SK-N-SH (cell line): Measurements from ENCODE around the gene RNF40. TPM values are rescaled to one million over a fixed set of nuclear protein-coding genes. Genes with fewer than 3 reads are reported as not detected.

ENCODE experiments used
- CTCF ChIA-PET: fragments of 300-600, 350-600 bp; formaldehyde crosslinking; extraction: SDS; loops from one replicate; lab custom pipeline; 2021; lab: Yijun Ruan, JAX
- POLR2A ChIA-PET: fragments of 350-600 bp; sonication (Branson Sonifier 250); formaldehyde crosslinking; extraction: SDS; loops from one replicate; lab custom pipeline; 2020; ENCODE audit warnings: antibody characterized with exemption, inconsistent platforms; lab: Yijun Ruan, JAX
- DNase-seq: peaks from one replicate; pipeline ENCODE4 v3.0.0; 2012
- H2AFZ ChIP-seq: fragments of 200-600 bp; sonication (generic); 2 replicates; pipeline ENCODE4 v1.8.1; 2016; ENCODE audit warnings: antibody characterized with exemption, mild to moderate bottlenecking, low read depth
- H3F3A ChIP-seq: fragments of 200-600 bp; sonication (generic); replicated peaks from 2 replicates; pipeline ENCODE3; 2016; ENCODE audit warnings: antibody characterized with exemption, mild to moderate bottlenecking; ENCODE audit not compliant: insufficient read depth
- H3K27ac ChIP-seq, 2 experiments: fragments of 200-500 bp in 1 of 2; fragments of 200-600 bp in 1 of 2; sonication (Bioruptor generic) in 1 of 2; sonication (generic), shearing (Covaris generic) in 1 of 2; 2 replicates each; pipeline versions ENCODE4 v1.5.1 to v1.6.1; 2014 to 2016; ENCODE audit warnings: low read depth in 2 of 2, inconsistent platforms in 1 of 2, low read length in 1 of 2, mild to moderate bottlenecking in 1 of 2, mixed read lengths in 1 of 2
- H3K27me3 ChIP-seq: fragments of 200-600 bp; sonication (generic), shearing (Covaris generic); 2 replicates; pipeline ENCODE4 v1.6.1; 2016; ENCODE audit warnings: mixed run types; ENCODE audit not compliant: insufficient read depth
- H3K36me3 ChIP-seq, 2 experiments: fragments of 200-500 bp in 1 of 2; fragments of 200-600 bp in 1 of 2; sonication (Bioruptor generic) in 1 of 2; sonication (generic) in 1 of 2; replicated peaks in 1 of 2; 2 replicates each; pipeline versions ENCODE3 to v1.5.1; 2014 to 2016; ENCODE audit warnings: low read length in 1 of 2, mild to moderate bottlenecking in 1 of 2; ENCODE audit not compliant: insufficient read depth in 2 of 2, control insufficient read depth in 1 of 2
- H3K4me1 ChIP-seq, 2 experiments: fragments of 200-500 bp in 1 of 2; fragments of 200-600 bp in 1 of 2; sonication (Bioruptor generic) in 1 of 2; sonication (generic), shearing (Covaris generic) in 1 of 2; 2 replicates each; pipeline versions ENCODE4 v1.5.1 to v1.6.1; 2014 to 2016; ENCODE audit warnings: low read depth in 1 of 2, low read length in 1 of 2, mixed run types in 1 of 2; ENCODE audit not compliant: insufficient read depth in 2 of 2, control insufficient read depth in 1 of 2
- H3K4me2 ChIP-seq: fragments of 200-600 bp; sonication (generic), shearing (Covaris generic); 2 replicates; pipeline ENCODE4 v1.6.1; 2017; ENCODE audit warnings: mixed run types
- H3K4me3 ChIP-seq, 2 experiments: fragments of 200-500 bp in 1 of 2; fragments of 200-600 bp in 1 of 2; sonication (Bioruptor generic) in 1 of 2; sonication (generic), shearing (Covaris generic) in 1 of 2; 2 replicates each; pipeline versions ENCODE4 v1.5.1 to v1.8.1; 2014 to 2016; ENCODE audit warnings: low read depth in 2 of 2, inconsistent platforms in 1 of 2, low read length in 1 of 2, mild to moderate bottlenecking in 1 of 2, mixed read lengths in 1 of 2, moderate library complexity in 1 of 2
- H3K79me2 ChIP-seq: fragments of 200-600 bp; sonication (generic); 2 replicates; pipeline ENCODE4 v1.8.1; 2017; ENCODE audit warnings: mild to moderate bottlenecking; ENCODE audit not compliant: insufficient read depth
- H3K9ac ChIP-seq: fragments of 200-600 bp; sonication (generic); 2 replicates; pipeline ENCODE4 v1.6.1; 2017; ENCODE audit warnings: mixed run types
- H3K9me2 ChIP-seq: fragments of 200-600 bp; sonication (generic); 2 replicates; pipeline ENCODE4 v1.6.1; 2017; ENCODE audit warnings: mixed run types
- H3K9me3 ChIP-seq: fragments of 200-600 bp; sonication (generic); 2 replicates; pipeline ENCODE4 v1.6.1; 2017; ENCODE audit warnings: mixed run types, mild to moderate bottlenecking, moderate library complexity
- H4K20me1 ChIP-seq: fragments of 200-600 bp; sonication (generic); 2 replicates; pipeline ENCODE4 v1.6.1; 2017; ENCODE audit warnings: mild to moderate bottlenecking, mixed run types; ENCODE audit not compliant: insufficient read depth
- CHD2 ChIP-seq: fragments of 150-350 bp; IDR thresholded peaks from 2 replicates; pipeline ENCODE4 v1.6.1; 2018; ENCODE audit warnings: low read length; ENCODE audit not compliant: partially characterized antibody
- ELF1 ChIP-seq: IDR thresholded peaks from 2 replicates; pipeline ENCODE4 v1.4.0; 2012
- EZH2phosphoT487 ChIP-seq: fragments of 200-600 bp; sonication (generic); IDR thresholded peaks from 2 replicates; pipeline ENCODE4 v1.6.1; 2017; ENCODE audit warnings: low read depth, mixed run types, mild to moderate bottlenecking, antibody characterized with exemption, moderate library complexity, borderline replicate concordance
- FOXJ3 ChIP-seq: sonication (generic); formaldehyde crosslinking; IDR thresholded peaks from 2 replicates; pipeline ENCODE4 v1.5.1; 2020; ENCODE audit warnings: mild to moderate bottlenecking, missing genetic modification reagents
- GABPA ChIP-seq: IDR thresholded peaks from 2 replicates; pipeline ENCODE4 v1.4.0; 2012; ENCODE audit warnings: low read depth, mild to moderate bottlenecking
- JUND ChIP-seq: IDR thresholded peaks from 2 replicates; pipeline ENCODE4 v1.4.0; 2012
- MXI1 ChIP-seq: IDR thresholded peaks from 2 replicates; pipeline ENCODE4 v1.6.1; 2012; ENCODE audit warnings: mild to moderate bottlenecking, low read depth, low read length, improper control_type of control experiment
- NRF1 ChIP-seq: IDR thresholded peaks from 2 replicates; pipeline ENCODE4 v1.6.1; 2012; ENCODE audit warnings: low read depth, mild to moderate bottlenecking, low read length
- RAD21 ChIP-seq: IDR thresholded peaks from 2 replicates; pipeline ENCODE4 v1.6.1; 2012; ENCODE audit warnings: mild to moderate bottlenecking, low read length
- RCOR1 ChIP-seq: fragments of 150-350 bp; IDR thresholded peaks from 2 replicates; pipeline ENCODE4 v1.6.1; 2017; ENCODE audit warnings: antibody characterized with exemption, low read length
- RFX5 ChIP-seq: IDR thresholded peaks from 2 replicates; pipeline ENCODE4 v1.6.1; 2012; ENCODE audit warnings: mild to moderate bottlenecking, improper control_type of control experiment, low read length
- RXRA ChIP-seq: IDR thresholded peaks from 2 replicates; pipeline ENCODE4 v1.4.0; 2012; ENCODE audit warnings: low read depth, mild to moderate bottlenecking, borderline replicate concordance
- SIN3A ChIP-seq: IDR thresholded peaks from 2 replicates; pipeline ENCODE4 v1.6.1; 2012; ENCODE audit warnings: low read depth, mild to moderate bottlenecking, low read length, moderate library complexity, borderline replicate concordance
- SMC3 ChIP-seq: IDR thresholded peaks from 2 replicates; pipeline ENCODE4 v1.6.1; 2012; ENCODE audit warnings: low read depth, low read length, improper control_type of control experiment
- TEAD4 ChIP-seq: IDR thresholded peaks from 2 replicates; pipeline ENCODE4 v1.4.0; 2012; ENCODE audit warnings: mild to moderate bottlenecking, borderline replicate concordance; ENCODE audit not compliant: insufficient read depth
- WGBS: methylation state at CpG from one replicate; pipeline ENCODE4 v1.1.6; 2017; ENCODE audit warnings: low lambda C conversion rate; 5-methylcytosine and 5-hydroxymethylcytosine counted together
- polyA plus RNA-seq, 3 experiments: library from polyadenylated mRNA; depleted of rRNA; stranded (reverse); fragments of >200 nt; gene quantifications; 2 replicates each; pipeline ENCODE4 v1.2.3, GENCODE V29; 2012
- TF ChIP-seq, protein P1 (sequence below): fragments of 200-600 bp; sonication (generic); IDR thresholded peaks from 2 replicates; pipeline ENCODE4 v1.6.1; 2017; ENCODE audit warnings: antibody characterized with exemption, mild to moderate bottlenecking, moderate library complexity
- TF ChIP-seq, protein P2 (sequence below): IDR thresholded peaks from 2 replicates; pipeline ENCODE4; 2012
- TF ChIP-seq, protein P3 (sequence below): IDR thresholded peaks from 2 replicates; pipeline ENCODE4 v1.4.0; 2012; ENCODE audit warnings: low read depth, borderline replicate concordance
- TF ChIP-seq, protein P4 (sequence below): fragments of 150-350 bp; IDR thresholded peaks from 2 replicates; pipeline ENCODE4 v1.6.1; 2017; ENCODE audit warnings: antibody characterized with exemption, low read length, low read depth, borderline replicate concordance
- TF ChIP-seq, protein P5 (sequence below): IDR thresholded peaks from 2 replicates; pipeline ENCODE4 v1.4.0; 2012; ENCODE audit warnings: low read depth, borderline replicate concordance
- TF ChIP-seq, protein P6 (sequence below): IDR thresholded peaks from 2 replicates; pipeline ENCODE4 v1.4.0; 2012; ENCODE audit warnings: low read depth

The RNF40 gene
- polyA plus RNA-seq, 1 of the 3 experiments (the other 2 are of a cell fraction): 49.8 TPM

DNA sequence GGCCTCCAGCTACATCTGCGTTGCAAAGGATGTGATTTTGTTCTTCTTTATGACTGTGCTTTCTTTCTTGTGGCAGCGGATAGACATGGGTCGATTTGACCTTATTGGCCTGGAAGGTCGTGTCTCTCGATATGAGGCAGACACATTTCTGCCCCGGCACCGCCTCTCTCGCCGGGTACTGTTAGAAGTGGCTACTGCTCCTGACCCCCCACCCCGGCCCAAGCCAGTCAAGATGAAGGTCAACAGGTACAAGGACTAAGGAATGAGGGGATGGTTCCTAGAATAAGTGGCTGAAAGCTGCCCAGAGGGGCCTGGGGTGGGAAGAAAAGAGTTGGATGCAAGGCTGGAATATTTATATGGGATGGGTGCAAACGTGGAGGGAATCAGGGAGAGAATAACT lies 42.0 kb upstream of the RNF40 start:
- no peaks in the 10 kb centered on the region for H3K9me3 ChIP-seq
- TF ChIP-seq SMC3 (no peak), FOXJ3 (CRISPR knock-in tag) (no peak), RXRA (no peak), EZH2phosphoT487 (no peak), TEAD4 (no peak), MXI1 (no peak), RFX5 (no peak), JUND (no peak)
- TF ChIP-seq, protein P1, sequence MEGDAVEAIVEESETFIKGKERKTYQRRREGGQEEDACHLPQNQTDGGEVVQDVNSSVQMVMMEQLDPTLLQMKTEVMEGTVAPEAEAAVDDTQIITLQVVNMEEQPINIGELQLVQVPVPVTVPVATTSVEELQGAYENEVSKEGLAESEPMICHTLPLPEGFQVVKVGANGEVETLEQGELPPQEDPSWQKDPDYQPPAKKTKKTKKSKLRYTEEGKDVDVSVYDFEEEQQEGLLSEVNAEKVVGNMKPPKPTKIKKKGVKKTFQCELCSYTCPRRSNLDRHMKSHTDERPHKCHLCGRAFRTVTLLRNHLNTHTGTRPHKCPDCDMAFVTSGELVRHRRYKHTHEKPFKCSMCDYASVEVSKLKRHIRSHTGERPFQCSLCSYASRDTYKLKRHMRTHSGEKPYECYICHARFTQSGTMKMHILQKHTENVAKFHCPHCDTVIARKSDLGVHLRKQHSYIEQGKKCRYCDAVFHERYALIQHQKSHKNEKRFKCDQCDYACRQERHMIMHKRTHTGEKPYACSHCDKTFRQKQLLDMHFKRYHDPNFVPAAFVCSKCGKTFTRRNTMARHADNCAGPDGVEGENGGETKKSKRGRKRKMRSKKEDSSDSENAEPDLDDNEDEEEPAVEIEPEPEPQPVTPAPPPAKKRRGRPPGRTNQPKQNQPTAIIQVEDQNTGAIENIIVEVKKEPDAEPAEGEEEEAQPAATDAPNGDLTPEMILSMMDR: no peak
- TF ChIP-seq, protein P2, sequence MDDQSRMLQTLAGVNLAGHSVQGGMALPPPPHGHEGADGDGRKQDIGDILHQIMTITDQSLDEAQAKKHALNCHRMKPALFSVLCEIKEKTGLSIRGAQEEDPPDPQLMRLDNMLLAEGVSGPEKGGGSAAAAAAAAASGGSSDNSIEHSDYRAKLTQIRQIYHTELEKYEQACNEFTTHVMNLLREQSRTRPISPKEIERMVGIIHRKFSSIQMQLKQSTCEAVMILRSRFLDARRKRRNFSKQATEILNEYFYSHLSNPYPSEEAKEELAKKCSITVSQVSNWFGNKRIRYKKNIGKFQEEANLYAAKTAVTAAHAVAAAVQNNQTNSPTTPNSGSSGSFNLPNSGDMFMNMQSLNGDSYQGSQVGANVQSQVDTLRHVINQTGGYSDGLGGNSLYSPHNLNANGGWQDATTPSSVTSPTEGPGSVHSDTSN: no peak
- TF ChIP-seq, protein P3, sequence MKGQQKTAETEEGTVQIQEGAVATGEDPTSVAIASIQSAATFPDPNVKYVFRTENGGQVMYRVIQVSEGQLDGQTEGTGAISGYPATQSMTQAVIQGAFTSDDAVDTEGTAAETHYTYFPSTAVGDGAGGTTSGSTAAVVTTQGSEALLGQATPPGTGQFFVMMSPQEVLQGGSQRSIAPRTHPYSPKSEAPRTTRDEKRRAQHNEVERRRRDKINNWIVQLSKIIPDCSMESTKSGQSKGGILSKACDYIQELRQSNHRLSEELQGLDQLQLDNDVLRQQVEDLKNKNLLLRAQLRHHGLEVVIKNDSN: no peak
- WGBS: 87% methylated on average over 11 of the region's 11 CpGs
- no peaks in the 10 kb centered on the region for H3F3A ChIP-seq
- no peak for DNase-seq
- no peaks in the 10 kb centered on the region for H3K9me2 ChIP-seq
- peaks cover 74 to 78% of the 10 kb centered on the region in 2 experiments for H3K36me3 ChIP-seq
- no peak overlapping the region for H2AFZ ChIP-seq
- POLR2A ChIA-PET: no interaction called here
- H3K27me3 ChIP-seq: no peaks in the 10 kb centered on the region
- no peak overlapping the region for H3K9ac ChIP-seq
- H3K4me1 ChIP-seq: no peaks in the 10 kb centered on the region
- no peak overlapping the region for H3K4me3 ChIP-seq
- no peak overlapping the region for H3K4me2 ChIP-seq
- CTCF ChIA-PET: no interaction called here
- H3K79me2 ChIP-seq: peaks cover 72% of the 10 kb centered on the region
- no peak overlapping the region for H3K27ac ChIP-seq
- 0 out of 2 replicates have a peak, but pooled peaks cover 9% of the 10 kb centered on the region for H4K20me1 ChIP-seq

DNA sequence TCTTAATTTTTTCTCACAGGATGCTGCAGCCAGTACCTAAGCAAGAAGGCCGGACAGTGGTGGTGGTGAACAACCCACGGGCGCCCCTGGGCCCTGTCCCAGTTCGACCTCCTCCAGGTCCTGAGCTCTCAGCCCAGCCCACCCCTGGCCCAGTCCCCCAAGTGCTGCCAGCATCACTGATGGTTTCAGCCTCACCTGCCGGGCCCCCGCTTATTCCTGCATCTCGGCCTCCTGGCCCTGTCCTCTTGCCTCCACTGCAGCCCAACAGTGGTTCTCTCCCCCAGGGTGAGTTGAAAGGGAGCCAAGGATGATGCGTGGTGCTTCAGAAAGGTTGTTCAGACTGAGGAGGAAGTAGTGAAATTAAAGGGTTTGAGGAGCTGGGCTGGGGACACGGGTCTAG lies 41.4 kb upstream of the RNF40 start:
- H4K20me1 ChIP-seq: 0 out of 2 replicates have a peak, but pooled peaks cover 9% of the 10 kb centered on the region
- no peaks in the 10 kb centered on the region for H3K27me3 ChIP-seq
- no peak overlapping the region for H3K4me3 ChIP-seq
- no peak overlapping the region for H3K9ac ChIP-seq
- no peaks in the 10 kb centered on the region for H3K9me3 ChIP-seq
- ChIA-PET POLR2A (no interaction called here), CTCF (no interaction called here)
- H3K4me1 ChIP-seq: no peaks in the 10 kb centered on the region
- no peak overlapping the region for H3K4me2 ChIP-seq
- H3K79me2 ChIP-seq: peaks cover 68% of the 10 kb centered on the region
- H3F3A ChIP-seq: peaks cover 5% of the 10 kb centered on the region
- WGBS: 98% methylated on average over 8 of the region's 9 CpGs
- H3K27ac ChIP-seq: no peak overlapping the region
- no peak overlapping the region for H2AFZ ChIP-seq
- DNase-seq: no peak
- H3K9me2 ChIP-seq: no peaks in the 10 kb centered on the region
- H3K36me3 ChIP-seq: peaks cover 74 to 80% of the 10 kb centered on the region in 2 experiments
- TF ChIP-seq CHD2 (no peak), NRF1 (no peak), ELF1 (no peak), RCOR1 (no peak), JUND (no peak), RAD21 (no peak), RFX5 (no peak), GABPA (no peak), SIN3A (no peak)
- TF ChIP-seq, protein P4, sequence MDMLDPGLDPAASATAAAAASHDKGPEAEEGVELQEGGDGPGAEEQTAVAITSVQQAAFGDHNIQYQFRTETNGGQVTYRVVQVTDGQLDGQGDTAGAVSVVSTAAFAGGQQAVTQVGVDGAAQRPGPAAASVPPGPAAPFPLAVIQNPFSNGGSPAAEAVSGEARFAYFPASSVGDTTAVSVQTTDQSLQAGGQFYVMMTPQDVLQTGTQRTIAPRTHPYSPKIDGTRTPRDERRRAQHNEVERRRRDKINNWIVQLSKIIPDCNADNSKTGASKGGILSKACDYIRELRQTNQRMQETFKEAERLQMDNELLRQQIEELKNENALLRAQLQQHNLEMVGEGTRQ: no peak
- TF ChIP-seq, protein P2: no peak
- TF ChIP-seq, protein P5, sequence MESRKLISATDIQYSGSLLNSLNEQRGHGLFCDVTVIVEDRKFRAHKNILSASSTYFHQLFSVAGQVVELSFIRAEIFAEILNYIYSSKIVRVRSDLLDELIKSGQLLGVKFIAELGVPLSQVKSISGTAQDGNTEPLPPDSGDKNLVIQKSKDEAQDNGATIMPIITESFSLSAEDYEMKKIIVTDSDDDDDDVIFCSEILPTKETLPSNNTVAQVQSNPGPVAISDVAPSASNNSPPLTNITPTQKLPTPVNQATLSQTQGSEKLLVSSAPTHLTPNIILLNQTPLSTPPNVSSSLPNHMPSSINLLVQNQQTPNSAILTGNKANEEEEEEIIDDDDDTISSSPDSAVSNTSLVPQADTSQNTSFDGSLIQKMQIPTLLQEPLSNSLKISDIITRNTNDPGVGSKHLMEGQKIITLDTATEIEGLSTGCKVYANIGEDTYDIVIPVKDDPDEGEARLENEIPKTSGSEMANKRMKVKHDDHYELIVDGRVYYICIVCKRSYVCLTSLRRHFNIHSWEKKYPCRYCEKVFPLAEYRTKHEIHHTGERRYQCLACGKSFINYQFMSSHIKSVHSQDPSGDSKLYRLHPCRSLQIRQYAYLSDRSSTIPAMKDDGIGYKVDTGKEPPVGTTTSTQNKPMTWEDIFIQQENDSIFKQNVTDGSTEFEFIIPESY: no peak
- TF ChIP-seq, protein P6, sequence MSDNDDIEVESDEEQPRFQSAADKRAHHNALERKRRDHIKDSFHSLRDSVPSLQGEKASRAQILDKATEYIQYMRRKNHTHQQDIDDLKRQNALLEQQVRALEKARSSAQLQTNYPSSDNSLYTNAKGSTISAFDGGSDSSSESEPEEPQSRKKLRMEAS: no peak
